Smooth muscle cell (in vitro differentiated cells): ENCODE results near the gene DOCK2. TPM values are rescaled to one million over a fixed set of nuclear protein-coding genes. Genes with fewer than 3 reads are reported as not detected.
A peak's percentile ranks its signal among the peaks of the same experiment; 100 is the strongest.

Source experiments
- DNase-seq: peaks from one replicate; lab custom pipeline; 2025; ENCODE audit not compliant: unreplicated experiment; lab: John Stamatoyannopoulos, UW
- H2AFZ ChIP-seq: fragments of 200-600 bp; sonication (generic); 2 replicates; pipeline ENCODE4 v1.6.0; 2016; ENCODE audit warnings: antibody characterized with exemption, low read depth, mild to moderate bottlenecking
- H3F3A ChIP-seq: fragments of 200-600 bp; sonication (generic); 2 replicates; pipeline ENCODE4 v1.6.0; 2017; ENCODE audit warnings: antibody characterized with exemption, low read depth
- H3K27ac ChIP-seq: fragments of 200-600 bp; sonication (generic); 2 replicates; pipeline ENCODE4 v1.5.1; 2016; ENCODE audit warnings: low read depth, mild to moderate bottlenecking
- H3K27me3 ChIP-seq: fragments of 200-600 bp; sonication (generic); 2 replicates; pipeline ENCODE4 v1.6.1; 2016; ENCODE audit warnings: low read depth, mild to moderate bottlenecking
- H3K36me3 ChIP-seq: fragments of 200-600 bp; sonication (generic); 2 replicates; pipeline ENCODE4 v1.5.1; 2016; ENCODE audit warnings: low read depth
- H3K4me1 ChIP-seq: fragments of 200-600 bp; sonication (generic); 2 replicates; pipeline ENCODE4 v1.5.1; 2016; ENCODE audit warnings: low read depth
- H3K4me2 ChIP-seq: fragments of 200-600 bp; sonication (generic); 2 replicates; pipeline ENCODE4 v1.6.0; 2016; ENCODE audit warnings: mild to moderate bottlenecking
- H3K4me3 ChIP-seq: fragments of 200-600 bp; sonication (generic); 2 replicates; pipeline ENCODE4 v1.5.1; 2016; ENCODE audit warnings: mild to moderate bottlenecking
- H3K79me2 ChIP-seq: fragments of 200-600 bp; sonication (generic); 2 replicates; pipeline ENCODE4 v1.6.0; 2016; ENCODE audit warnings: low read depth, mild to moderate bottlenecking
- H3K9ac ChIP-seq: fragments of 200-600 bp; sonication (generic); 2 replicates; pipeline ENCODE4 v1.6.0; 2016; ENCODE audit warnings: low read depth
- H3K9me3 ChIP-seq: fragments of 200-600 bp; sonication (generic); replicated peaks from 2 replicates; pipeline ENCODE4 v1.5.1; 2016; ENCODE audit warnings: low read depth
- H4K20me1 ChIP-seq: fragments of 200-600 bp; sonication (generic); 2 replicates; pipeline ENCODE4 v1.6.0; 2016; ENCODE audit warnings: low read depth
- CTCF ChIP-seq: fragments of 200-600 bp; sonication (generic); IDR thresholded peaks from 2 replicates; pipeline ENCODE4 v1.5.1; 2017; ENCODE audit warnings: borderline replicate concordance, mild to moderate bottlenecking, antibody characterized with exemption; ENCODE audit not compliant: insufficient read depth, poor library complexity, severe bottlenecking
- WGBS: methylation state at CpG from one replicate; pipeline ENCODE4 v1.1.7; 2016; ENCODE audit warnings: low lambda C conversion rate; 5-methylcytosine and 5-hydroxymethylcytosine counted together
- microRNA counts: library from miRNA; unstranded; fragments of <30 nt; microRNA quantifications from one replicate; lab custom pipeline; 2016
- microRNA-seq: library from miRNA; unstranded; fragments of <30 nt; microRNA quantifications from one replicate; pipeline ENCODE4, GENCODE V29; 2016; ENCODE audit warnings: borderline number of aligned reads
- polyA plus RNA-seq: library from polyadenylated mRNA; unstranded; fragments of >200 nt; fragmentation: Nextera tagmentation; extraction: Ambion mirVana; gene quantifications from 2 replicates; pipeline ENCODE4 v1.2.1, GENCODE V29; 2016
- small RNA-seq: library from RNA; depleted of rRNA; stranded (forward); fragments of <200 nt; gene quantifications from one replicate; pipeline ENCODE3, GENCODE V24; 2014
- total RNA-seq: library from RNA; depleted of rRNA; stranded (reverse); fragments of >200 nt; gene quantifications from 2 replicates; pipeline ENCODE4 v1.2.3, GENCODE V29; 2014

Gene DOCK2
- total and polyA plus RNA-seq, 2 experiments from 2014 or later, result 0.73 to 3.0 TPM

GRCh38 chr5:170132269-170132975 lies 495.3 kb downstream of the DOCK2 start:
- DNase-seq, result no peak
- H3K79me2 ChIP-seq, result no peaks in the 10 kb centered on the region

More at GRCh38 chr5:170132269-170132975, 495.3 kb downstream of the DOCK2 start:
- Histone ChIP-seq H3F3A (no peaks in the 10 kb centered on the region), H3K4me1 (peaks cover 9% of the 10 kb centered on the region), H3K27me3 (no peaks in the 10 kb centered on the region), H3K9me3 (no peaks in the 10 kb centered on the region), H3K27ac (no peak overlapping the region), H3K4me2 (peak overlapping the region; percentile 20), H3K4me3 (no peak overlapping the region), H4K20me1 (no peaks in the 10 kb centered on the region), H3K36me3 (no peaks in the 10 kb centered on the region), H2AFZ (no peak overlapping the region), H3K9ac (no peak overlapping the region)
- no peak for TF ChIP-seq CTCF
- WGBS, result 32% methylated on average over 4 of the region's 4 CpGs

MicroRNA genes within 50 kb of the gene (microRNA counts, 767-probe panel; counts per million panel counts)
- 7,256 counts per million, percentile 45 among the panel's probes with 10 or more counts for microRNA hsa-miR-378e (lab: Ali Mortazavi, UCI)

Small RNA genes lying within 50 kb of the gene (microRNA-seq; reads per million reads assigned to microRNA genes)
- not detected for gene MIR378E

Small RNA genes lying within 50 kb of the gene (small RNA-seq; reads per million reads assigned to genes)
- gene MIR378E, result not detected

Other genes with a start within 250 kb of the DOCK2 start
- gene SPDL1, start 53.5 kb upstream of the DOCK2 start, total RNA-seq, result 34.9 and 75.2 TPM in 2 replicates
- gene SPDL1, start 53.5 kb upstream of the DOCK2 start, polyA plus RNA-seq, result 25.7 and 28.0 TPM in 2 replicates